Activated CD4-positive, alpha-beta T cell treated with anti-CD3 and anti-CD28 coated beads for 4 hours (primary cell): ENCODE measurements around the gene CARD14.
"Not testable (repeated sequence)": the region's sequence is repeated elsewhere in the genome, so short reads cannot be mapped to it uniquely, and the experiment has no call there.

Experiments
- DNase-seq, 2 donors: peaks; one replicate each; pipeline ENCODE4 v3.0.0-alpha.2; 2020

The CARD14 gene

GRCh38 chr17:80151333-80151732 lies 18.5 kb upstream of the CARD14 start:
- no peak for DNase-seq

GRCh38 chr17:80152081-80152702 lies 17.6 kb upstream of the CARD14 start:
- DNase-seq, result no peak

GRCh38 chr17:80153004-80153403 lies 16.8 kb upstream of the CARD14 start:
- DNase-seq, result no peak

- DNase-seq, result no peak
Observed at GRCh38 chr17:80154166-80154565, 15.7 kb upstream of the CARD14 start.

- not testable (repeated sequence) for DNase-seq
Observed at GRCh38 chr17:80155600-80155999, 14.2 kb upstream of the CARD14 start.

GRCh38 chr17:80158846-80159245 lies 11.0 kb upstream of the CARD14 start:
- DNase-seq, result no peak

GRCh38 chr17:80160536-80160935 lies 9.3 kb upstream of the CARD14 start:
- no peak for DNase-seq

GRCh38 chr17:80163336-80163735 lies 6.5 kb upstream of the CARD14 start:
- DNase-seq, result no peak

GRCh38 chr17:80164185-80164584 lies 5.6 kb upstream of the CARD14 start:
- DNase-seq, result no peak

GRCh38 chr17:80166446-80166845 lies 3.4 kb upstream of the CARD14 start:
- DNase-seq, result no peak

GRCh38 chr17:80168371-80168770 lies 1.5 kb upstream of the CARD14 start:
- no peak for DNase-seq

- DNase-seq, result no peak
Observed at GRCh38 chr17:80169107-80169506, 723 bp upstream of the CARD14 start.

GRCh38 chr17:80171681-80172080 lies 1.9 kb downstream of the CARD14 start:
- DNase-seq, result no peak

- DNase-seq, result no peak
Observed at GRCh38 chr17:80173126-80173525, 3.3 kb downstream of the CARD14 start.

GRCh38 chr17:80173916-80174315 lies 4.1 kb downstream of the CARD14 start:
- no peak for DNase-seq

GRCh38 chr17:80176757-80177156 lies 6.9 kb downstream of the CARD14 start:
- DNase-seq, result no peak

- DNase-seq, result no peak
Observed at GRCh38 chr17:80177986-80178595, 8.3 kb downstream of the CARD14 start.

- DNase-seq, result no peak
Observed at GRCh38 chr17:80180192-80180591, 10.4 kb downstream of the CARD14 start.

- DNase-seq, result no peak
Observed at GRCh38 chr17:80181431-80181830, 11.6 kb downstream of the CARD14 start.

GRCh38 chr17:80182118-80182844 lies 12.5 kb downstream of the CARD14 start:
- DNase-seq, result no peak

GRCh38 chr17:80182845-80183223 lies 13.0 kb downstream of the CARD14 start:
- no peak for DNase-seq

GRCh38 chr17:80183581-80184422 lies 14.0 kb downstream of the CARD14 start:
- DNase-seq, result no peak

- no peak for DNase-seq
Observed at GRCh38 chr17:80184423-80184714, 14.5 kb downstream of the CARD14 start.

- no peak for DNase-seq
Observed at GRCh38 chr17:80185968-80186367, 16.1 kb downstream of the CARD14 start.
